HG03378 (cell line): Measurements from ENCODE around the gene LDLRAD2.
"Not testable (repeated sequence)": the region's sequence is repeated elsewhere in the genome, so short reads cannot be mapped to it uniquely, and the experiment has no call there.

Experiments
- ATAC-seq: cut with Tn5 transposase; IDR thresholded peaks from one replicate; pipeline ENCODE4 v1.9.1; 2021; ENCODE audit warnings: mild to moderate bottlenecking, moderate library complexity; ENCODE audit not compliant: unreplicated experiment

Gene LDLRAD2

DNA sequence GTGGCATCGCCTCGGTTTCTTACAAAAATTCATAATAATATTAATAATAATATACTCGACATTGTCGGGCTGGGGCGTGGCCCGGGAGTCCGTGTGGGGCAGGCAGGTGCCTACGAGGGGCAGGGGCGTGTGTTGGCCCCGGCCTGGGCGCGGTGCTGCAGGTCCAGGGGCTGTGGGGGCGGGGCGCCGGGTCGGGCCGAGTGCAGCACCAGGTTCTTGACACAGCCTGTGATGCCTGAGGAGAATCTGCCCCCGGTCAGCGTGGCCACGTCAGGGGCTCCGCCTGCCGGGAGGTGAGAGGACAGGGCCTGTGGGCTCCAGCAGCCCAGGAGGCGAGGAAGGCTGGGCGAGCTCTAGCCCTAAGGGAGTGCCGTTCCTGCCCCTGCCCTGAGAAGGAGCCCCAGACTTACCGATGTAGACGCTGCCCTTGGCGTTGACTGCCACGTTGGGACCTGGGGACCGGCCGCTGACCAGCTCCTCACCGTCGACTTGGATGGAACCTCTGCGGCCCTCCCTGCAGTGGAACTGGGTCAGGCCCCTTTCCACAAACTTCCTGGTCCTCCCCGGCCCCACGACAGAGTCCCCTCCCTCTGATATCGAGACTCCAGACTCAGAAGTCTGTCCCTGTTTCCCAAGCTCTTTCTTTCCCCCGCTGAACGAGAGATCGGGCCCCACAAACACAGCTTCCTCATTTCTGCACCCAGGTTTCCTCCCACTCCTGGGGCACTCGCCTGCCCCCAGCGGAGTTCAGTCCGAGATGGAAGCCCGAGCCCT lies 11.3 kb downstream of the LDLRAD2 start:
- ATAC-seq, result no peak

- ATAC-seq, result no peak
Measured at GRCh38 chr1:21823980-21824702, 12.1 kb downstream of the LDLRAD2 start.

- ATAC-seq, result no peak
Measured at GRCh38 chr1:21824926-21825325, 12.9 kb downstream of the LDLRAD2 start.

DNA sequence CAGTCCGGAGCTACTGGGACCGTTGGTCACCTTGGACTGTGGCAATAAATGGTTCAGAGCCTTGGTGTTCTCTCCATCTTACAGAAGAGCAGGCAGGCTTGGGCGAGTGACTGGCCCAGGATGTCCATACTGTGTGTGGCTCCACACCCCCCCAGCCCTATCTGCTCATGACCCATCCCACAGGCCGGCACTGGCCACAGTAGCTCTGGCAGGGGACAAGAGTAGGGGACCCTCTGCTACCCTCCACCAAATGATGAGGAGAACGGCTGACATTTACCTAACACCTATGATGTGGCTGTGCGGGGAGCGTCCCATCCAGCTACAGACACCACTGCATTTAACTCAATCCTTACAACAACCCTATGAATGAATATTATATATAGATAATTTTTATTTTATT lies 13.3 kb downstream of the LDLRAD2 start:
- no peak for ATAC-seq

- not testable (repeated sequence) for ATAC-seq
Measured at GRCh38 chr1:21826694-21827093, 14.6 kb downstream of the LDLRAD2 start.

GRCh38 chr1:21827141-21827679 lies 15.1 kb downstream of the LDLRAD2 start:
- ATAC-seq, result no peak

DNA sequence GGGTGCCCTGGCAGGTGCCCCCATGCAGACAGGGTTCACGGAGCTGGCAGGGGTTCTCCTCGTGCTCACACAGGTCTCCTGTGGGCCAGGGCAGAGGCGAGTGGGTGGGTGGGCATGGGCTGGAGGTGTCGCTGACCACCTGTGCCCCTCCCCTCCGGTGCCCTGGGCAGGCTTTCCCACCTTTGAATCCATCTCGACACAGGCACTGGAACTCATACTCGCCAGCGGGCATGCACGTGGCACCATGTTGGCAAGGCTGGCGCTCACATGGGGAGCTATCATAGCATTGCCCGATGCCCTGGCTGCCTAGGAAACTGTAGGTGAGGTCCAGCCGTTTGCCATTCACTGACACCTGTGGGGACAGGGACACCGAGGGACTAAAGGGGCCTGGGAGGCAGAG lies 16.0 kb downstream of the LDLRAD2 start:
- no peak for ATAC-seq

- ATAC-seq, result no peak
Measured at GRCh38 chr1:21828506-21829210, 16.6 kb downstream of the LDLRAD2 start.

GRCh38 chr1:21829294-21829693 lies 17.2 kb downstream of the LDLRAD2 start:
- no peak for ATAC-seq

GRCh38 chr1:21830792-21831453 lies 18.9 kb downstream of the LDLRAD2 start:
- ATAC-seq, result no peak

DNA sequence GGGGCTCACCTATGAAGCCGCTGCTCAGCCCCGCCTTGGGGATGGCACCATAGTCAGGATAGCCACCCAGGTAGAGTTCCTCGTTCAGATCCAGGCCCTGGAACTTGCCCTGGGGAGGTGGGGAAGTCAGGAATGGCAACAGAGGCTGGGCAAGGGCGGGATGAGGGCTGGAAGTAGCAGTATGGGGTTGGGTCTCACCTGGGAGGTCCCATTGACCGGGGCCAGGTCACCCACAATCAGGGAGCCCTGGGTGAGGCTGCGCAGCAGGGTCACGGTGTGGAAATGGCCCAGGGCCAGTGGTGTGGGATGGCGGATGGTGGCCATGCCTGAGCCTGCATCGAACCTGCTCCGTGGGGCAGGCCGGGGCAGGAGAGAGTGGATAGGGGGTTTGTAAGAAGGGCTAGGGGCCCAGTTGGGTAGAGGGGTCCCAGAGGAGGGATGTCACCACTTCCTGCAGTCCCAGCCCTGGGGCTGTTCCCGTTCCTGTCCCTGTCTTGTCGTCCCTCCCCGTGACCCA lies 19.4 kb downstream of the LDLRAD2 start:
- ATAC-seq, result no peak

DNA sequence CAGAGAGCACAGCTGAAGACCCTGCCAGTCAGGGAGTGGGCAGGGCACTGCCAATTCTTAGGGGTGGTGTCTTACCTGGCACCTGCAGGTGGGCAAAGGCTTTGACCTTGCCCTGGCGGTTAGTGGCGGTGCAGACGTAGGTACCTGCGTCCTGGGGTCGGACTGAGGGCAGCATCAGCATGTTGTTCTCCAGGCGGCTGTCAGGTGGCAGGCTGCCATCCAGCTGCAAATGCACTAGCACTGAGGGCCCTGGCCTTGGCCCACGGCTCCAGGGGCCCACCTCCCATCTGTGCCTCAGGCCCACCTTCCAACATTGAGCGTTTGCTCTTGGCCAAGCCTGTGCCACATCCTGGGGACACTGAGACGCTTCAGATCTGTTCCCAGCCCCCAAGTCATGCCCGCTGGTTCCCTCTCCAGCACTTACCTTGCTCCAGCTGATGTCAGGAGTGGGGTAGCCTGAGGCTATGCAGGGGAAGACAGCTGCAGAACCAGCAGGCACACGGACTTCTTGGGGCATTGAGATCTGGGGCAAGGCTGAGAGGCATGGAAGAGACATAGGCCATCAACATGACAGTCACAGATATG lies 21.4 kb downstream of the LDLRAD2 start:
- no peak for ATAC-seq

- no peak for ATAC-seq
Measured at GRCh38 chr1:21834094-21834493, 22.0 kb downstream of the LDLRAD2 start.

DNA sequence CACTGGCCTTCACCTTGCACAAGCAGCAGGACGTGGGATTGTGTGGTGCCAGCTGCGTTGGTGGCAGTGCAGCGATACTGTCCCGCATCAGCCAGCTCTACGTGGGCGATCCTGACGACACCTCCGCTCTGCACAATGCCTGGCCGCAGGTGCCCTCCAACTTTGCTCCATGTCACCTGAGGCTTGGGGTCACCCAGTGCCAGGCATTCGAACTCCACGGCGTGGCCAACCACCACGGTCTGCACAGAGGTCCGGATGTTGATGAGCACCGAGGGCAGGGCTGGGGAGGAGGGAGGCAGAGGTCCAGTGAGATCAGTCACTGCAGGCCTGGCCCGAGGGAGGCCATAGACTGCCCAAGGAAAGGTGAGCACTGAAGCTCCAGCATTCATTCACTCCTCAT lies 22.6 kb downstream of the LDLRAD2 start:
- ATAC-seq, result no peak

DNA sequence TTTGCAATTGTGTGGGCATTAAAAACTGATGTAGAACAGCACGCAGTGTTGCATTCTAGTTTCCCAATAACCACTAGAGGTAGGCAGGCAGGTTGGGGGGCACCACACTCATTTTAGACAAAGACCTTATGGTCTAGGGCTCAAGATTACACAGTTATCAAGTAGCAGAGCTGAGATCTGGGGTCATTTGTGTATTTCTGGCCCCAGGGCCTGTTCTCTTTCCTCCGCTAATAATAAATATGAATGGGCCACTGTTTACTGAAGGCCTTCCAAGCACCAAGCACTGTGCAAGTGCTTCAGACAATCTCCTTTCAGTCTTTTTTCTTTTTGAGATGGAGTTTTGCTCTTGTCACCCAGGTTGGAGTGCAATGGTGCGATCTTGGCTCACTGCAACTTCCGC lies 23.9 kb downstream of the LDLRAD2 start:
- no peak for ATAC-seq

- no peak for ATAC-seq
Measured at GRCh38 chr1:21836729-21837128, 24.7 kb downstream of the LDLRAD2 start.

GRCh38 chr1:21837476-21837875 lies 25.4 kb downstream of the LDLRAD2 start:
- no peak for ATAC-seq

- no peak for ATAC-seq
Measured at GRCh38 chr1:21838359-21839157, 26.5 kb downstream of the LDLRAD2 start.

DNA sequence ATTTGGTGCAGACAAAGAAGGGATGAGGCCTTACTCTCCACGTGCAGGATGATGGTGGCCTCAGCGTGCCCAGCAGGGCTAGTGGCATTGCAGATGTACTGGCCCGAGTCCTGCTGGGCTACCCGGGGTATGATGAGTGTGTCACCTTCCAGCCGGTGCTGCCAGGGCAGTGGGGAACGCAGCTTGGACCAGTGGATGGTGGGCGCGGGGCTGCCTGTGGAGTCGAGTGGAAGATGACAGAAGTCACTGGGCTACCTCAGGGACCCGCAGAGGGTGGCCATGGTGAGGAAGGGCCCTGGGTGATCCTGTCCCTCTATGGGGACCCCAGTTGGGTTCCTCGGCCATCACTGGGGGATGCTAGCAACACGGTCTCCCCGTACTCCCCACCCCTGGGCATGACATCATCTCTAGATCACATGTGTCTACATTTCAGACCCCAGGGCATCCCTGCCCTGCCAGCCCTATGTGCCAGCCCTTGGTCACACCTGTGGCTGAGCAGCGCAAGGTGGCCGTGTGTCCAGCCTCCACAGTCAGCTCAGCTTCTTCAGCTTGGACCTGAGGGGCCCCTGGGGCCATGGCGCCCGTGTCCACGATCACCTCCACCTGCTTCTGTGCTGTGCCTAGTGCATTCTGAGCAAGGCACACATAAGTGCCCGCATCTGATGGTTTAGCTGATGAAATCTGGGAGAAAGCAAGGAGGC lies 27.4 kb downstream of the LDLRAD2 start:
- ATAC-seq, result no peak
